HG03565 (cell line): ENCODE results near the gene RNASE13.
"Not testable (repeated sequence)": the region's sequence is repeated elsewhere in the genome, so short reads cannot be mapped to it uniquely, and the experiment has no call there.

ENCODE experiments used
- ATAC-seq: cut with Tn5 transposase; IDR thresholded peaks from one replicate; pipeline ENCODE4 v1.9.1; 2021; ENCODE audit warnings: mild to moderate bottlenecking, moderate library complexity; ENCODE audit not compliant: unreplicated experiment

The RNASE13 gene

GRCh38 chr14:21023817-21024584 is 10.6 kb downstream of the RNASE13 start:
- no peak for ATAC-seq

- ATAC-seq, result no peak
These were observed 11.4 kb downstream of the RNASE13 start for GRCh38 chr14:21023174-21023573.

GRCh38 chr14:21022686-21023085 is 11.9 kb downstream of the RNASE13 start:
- no peak for ATAC-seq

GRCh38 chr14:21020977-21021545 is 13.5 kb downstream of the RNASE13 start:
- no peak for ATAC-seq

GRCh38 chr14:21019366-21019765 is 15.2 kb downstream of the RNASE13 start:
- ATAC-seq, result no peak

GRCh38 chr14:21018781-21019180 is 15.8 kb downstream of the RNASE13 start:
- no peak for ATAC-seq

- ATAC-seq, result no peak
These were observed 16.3 kb downstream of the RNASE13 start for GRCh38 chr14:21018286-21018685.

- no peak for ATAC-seq
These were observed 16.9 kb downstream of the RNASE13 start for GRCh38 chr14:21017528-21018245.

GRCh38 chr14:21016413-21017190 is 18.0 kb downstream of the RNASE13 start:
- no peak for ATAC-seq

- ATAC-seq, result no peak
These were observed 19.3 kb downstream of the RNASE13 start for GRCh38 chr14:21015312-21015711.

GRCh38 chr14:21014761-21015190 is 19.8 kb downstream of the RNASE13 start:
- peak; percentile 70 for ATAC-seq

GRCh38 chr14:21011136-21011535 is 23.5 kb downstream of the RNASE13 start:
- no peak for ATAC-seq

- ATAC-seq, result not testable (repeated sequence)
These were observed 24.9 kb downstream of the RNASE13 start for GRCh38 chr14:21009721-21010120.

GRCh38 chr14:21003788-21004346 is 30.7 kb downstream of the RNASE13 start:
- ATAC-seq, result no peak

GRCh38 chr14:21001218-21001617 is 33.4 kb downstream of the RNASE13 start:
- no peak for ATAC-seq

- ATAC-seq, result no peak
These were observed 35.0 kb downstream of the RNASE13 start for GRCh38 chr14:20999591-20999990.

- ATAC-seq, result no peak
These were observed 35.8 kb downstream of the RNASE13 start, which contains the start of gene SLC39A2 for GRCh38 chr14:20998674-20999366. Gene SLC39A2 (plus strand): TSS chr14:20999293. CDS start chr14:20999447, 154 bp downstream.

- no peak for ATAC-seq
These were observed 36.5 kb downstream of the RNASE13 start for GRCh38 chr14:20998139-20998538.

- no peak for ATAC-seq
These were observed 37.0 kb downstream of the RNASE13 start for GRCh38 chr14:20997564-20997963.

- no peak for ATAC-seq
These were observed 37.5 kb downstream of the RNASE13 start for GRCh38 chr14:20997115-20997514.
